HUES48 (cell line): Measurements from ENCODE around the gene TMEM176B.
"Not testable (repeated sequence)": the region's sequence is repeated elsewhere in the genome, so short reads cannot be mapped to it uniquely, and the experiment has no call there.

Source experiments
- H3K27ac ChIP-seq: one replicate; pipeline ENCODE4 v1.7.0; 2013; ENCODE audit warnings: low read depth, low read length, inconsistent platforms
- H3K27me3 ChIP-seq: 2 replicates; pipeline ENCODE4 v1.6.1; 2013; ENCODE audit warnings: mild to moderate bottlenecking, low read length; ENCODE audit not compliant: control insufficient read depth, insufficient read depth
- H3K36me3 ChIP-seq: 2 replicates; pipeline ENCODE4 v1.6.1; 2013; ENCODE audit warnings: low read length; ENCODE audit not compliant: control insufficient read depth, insufficient read depth
- H3K4me1 ChIP-seq: 2 replicates; pipeline ENCODE4 v1.6.1; 2013; ENCODE audit warnings: mild to moderate bottlenecking, low read length; ENCODE audit not compliant: control insufficient read depth, insufficient read depth
- H3K4me3 ChIP-seq: 2 replicates; pipeline ENCODE4 v1.5.1; 2013; ENCODE audit warnings: mild to moderate bottlenecking, low read depth, low read length
- H3K9ac ChIP-seq: 2 replicates; pipeline ENCODE4 v1.6.1; 2013; ENCODE audit warnings: mild to moderate bottlenecking, low read depth, low read length, moderate library complexity
- H3K9me3 ChIP-seq: 2 replicates; pipeline ENCODE4 v1.6.1; 2013; ENCODE audit warnings: low read length; ENCODE audit not compliant: control insufficient read depth, insufficient read depth

Gene TMEM176B

DNA sequence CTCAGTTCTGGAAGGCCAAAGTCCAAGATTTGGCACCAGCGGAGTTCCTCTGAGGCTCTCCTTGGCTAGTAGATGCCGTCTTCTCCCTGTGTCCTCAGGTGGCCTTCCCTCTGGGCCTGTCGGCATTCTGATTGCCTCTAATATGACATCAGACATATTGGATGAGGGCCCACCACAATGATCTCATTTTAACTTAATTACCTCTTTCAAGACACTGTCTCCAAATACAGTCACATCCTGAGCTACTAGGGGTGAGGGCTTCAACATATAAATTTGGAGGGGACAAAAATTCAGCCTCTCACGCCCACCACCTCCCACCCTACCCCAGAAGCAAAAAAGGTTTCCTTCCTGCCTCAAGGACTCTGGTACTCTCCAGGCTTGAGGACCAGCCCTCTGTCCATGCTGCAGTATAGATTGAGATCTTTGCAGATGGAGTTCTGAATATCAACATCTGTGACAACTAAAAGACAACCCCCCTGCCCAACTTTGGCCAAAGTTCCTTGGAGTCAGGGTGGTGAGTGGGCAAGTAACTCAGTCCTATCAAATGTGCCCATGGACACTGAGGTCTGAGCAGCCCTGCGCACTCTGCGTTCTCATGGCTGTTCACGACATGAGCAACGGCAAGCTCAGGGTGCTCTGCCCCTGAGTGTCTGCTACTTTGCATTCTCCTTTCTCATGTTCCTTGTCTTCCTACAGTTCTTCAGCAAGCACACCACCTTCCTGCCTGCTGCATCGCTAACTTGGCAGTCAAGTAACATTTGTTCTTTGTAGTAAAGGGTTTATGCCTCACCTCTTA, 11.5 kb downstream of the TMEM176B start:
- Histone ChIP-seq H3K4me3 (no peak overlapping the region), H3K27me3 (0 out of 2 replicates have a peak, but pooled peaks cover 9% of the 10 kb centered on the region), H3K9me3 (no peaks in the 10 kb centered on the region), H3K9ac (no peak overlapping the region), H3K27ac (no peak overlapping the region), H3K36me3 (no peaks in the 10 kb centered on the region), H3K4me1 (no peaks in the 10 kb centered on the region)

DNA sequence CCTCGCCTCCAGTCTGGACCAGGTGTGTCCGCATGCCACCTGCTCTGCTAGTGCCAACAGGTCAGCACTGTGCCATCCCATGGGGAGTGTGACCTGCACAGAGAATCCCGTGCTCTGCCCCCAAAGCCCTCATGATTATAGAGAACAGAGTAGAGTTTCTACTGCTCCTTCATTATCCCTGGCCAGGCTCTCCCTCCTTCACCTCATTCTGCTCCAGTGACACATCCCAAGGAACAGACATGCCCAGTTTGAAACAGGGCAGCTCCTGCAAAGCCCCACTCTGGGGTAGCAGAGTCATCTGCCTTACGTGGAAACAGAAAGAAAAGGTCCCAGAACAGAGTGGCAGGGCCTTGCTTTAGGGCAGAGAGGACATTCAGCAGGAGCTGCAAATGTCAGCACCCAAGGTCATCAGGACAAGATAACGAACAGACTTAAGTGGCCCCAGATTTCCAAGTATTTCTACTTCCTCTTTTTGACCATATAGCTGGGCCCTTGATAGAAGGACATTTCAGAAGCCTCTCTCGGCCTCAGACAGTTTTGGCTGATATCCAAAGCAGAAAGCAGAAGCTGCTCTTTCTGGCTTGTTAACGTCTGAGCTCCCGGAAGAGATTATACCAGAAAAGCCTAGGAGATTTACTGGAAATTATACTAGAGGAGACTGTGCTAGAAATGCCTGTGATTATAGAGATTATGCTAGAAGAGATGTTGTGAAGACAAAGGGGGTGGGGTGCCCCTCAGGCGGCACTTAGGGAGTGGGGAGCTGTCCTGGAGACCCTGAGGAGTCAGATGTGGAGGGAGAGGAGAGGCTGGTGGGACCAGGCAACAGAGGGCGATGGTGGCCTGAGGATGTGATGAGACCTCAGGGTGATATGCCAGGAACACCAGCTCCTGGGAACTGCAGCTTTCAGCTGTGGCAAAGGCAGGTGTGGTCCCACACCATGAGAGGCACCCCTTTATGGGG, 12.6 kb downstream of the TMEM176B start:
- Histone ChIP-seq H3K27ac (no peak overlapping the region), H3K4me3 (no peak overlapping the region), H3K27me3 (0 out of 2 replicates have a peak, but pooled peaks cover 6% of the 10 kb centered on the region), H3K36me3 (no peaks in the 10 kb centered on the region), H3K4me1 (no peaks in the 10 kb centered on the region), H3K9me3 (no peaks in the 10 kb centered on the region), H3K9ac (no peak overlapping the region)

DNA sequence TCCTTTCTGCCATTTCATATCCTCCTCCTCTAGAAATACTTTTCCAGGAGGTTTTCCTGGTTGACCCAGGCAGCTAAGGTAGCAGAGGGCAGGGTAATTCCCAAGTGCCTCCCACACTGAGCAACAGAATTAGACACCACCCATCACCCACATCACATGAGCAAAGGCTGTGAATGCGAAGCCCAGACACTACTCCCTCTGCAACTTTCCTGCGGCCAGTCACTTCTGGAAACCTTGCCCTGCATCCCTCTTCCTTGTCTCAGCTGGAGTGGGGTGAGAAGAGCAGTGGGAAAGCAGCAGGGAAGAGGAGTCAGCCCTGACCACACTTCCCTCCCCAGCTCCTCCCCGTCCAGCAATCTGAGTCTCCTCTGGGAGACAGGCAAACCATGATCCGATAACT, 15.2 kb downstream of the TMEM176B start:
- H3K9me3 ChIP-seq, result no peaks in the 10 kb centered on the region
- no peaks in the 10 kb centered on the region for H3K4me1 ChIP-seq
- no peak overlapping the region for H3K9ac ChIP-seq
- no peak overlapping the region for H3K27ac ChIP-seq
- no peak overlapping the region for H3K4me3 ChIP-seq
- H3K27me3 ChIP-seq, result 0 out of 2 replicates have a peak, but pooled peaks cover 6% of the 10 kb centered on the region
- H3K36me3 ChIP-seq, result no peaks in the 10 kb centered on the region

DNA sequence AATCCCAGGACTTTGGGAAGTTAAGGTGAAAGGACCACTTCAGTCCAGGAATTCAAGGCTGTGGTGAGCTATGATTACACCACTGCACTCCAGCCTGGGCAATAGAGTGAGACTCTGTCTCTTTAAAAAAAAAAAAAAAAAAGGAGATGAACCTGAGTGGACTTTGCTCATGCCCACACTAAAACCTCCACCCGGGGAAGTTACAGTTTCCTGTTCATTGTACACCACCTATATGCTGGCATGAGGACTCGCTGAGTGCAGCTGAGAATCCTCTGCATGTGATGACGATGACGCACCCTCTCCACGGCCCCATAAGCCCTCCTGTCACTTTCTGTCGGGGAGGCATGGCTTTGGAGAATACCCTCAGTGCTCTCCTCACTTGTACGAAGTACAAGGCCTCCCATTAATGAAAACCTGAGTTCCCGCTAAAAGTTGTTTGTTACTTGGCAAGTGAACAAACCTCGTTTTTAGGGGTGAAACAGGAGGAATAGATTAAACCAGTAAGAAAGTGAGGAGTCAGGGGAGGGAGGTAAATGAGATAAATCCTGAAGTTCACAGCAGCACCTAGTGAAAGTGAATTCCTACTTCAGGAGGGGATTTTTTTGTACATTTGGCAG, 15.9 kb downstream of the TMEM176B start:
- H3K4me1 ChIP-seq, result no peaks in the 10 kb centered on the region
- no peaks in the 10 kb centered on the region for H3K36me3 ChIP-seq
- no peak overlapping the region for H3K4me3 ChIP-seq
- H3K9ac ChIP-seq, result no peak overlapping the region
- H3K27me3 ChIP-seq, result 0 out of 2 replicates have a peak, but pooled peaks cover 6% of the 10 kb centered on the region
- H3K9me3 ChIP-seq, result no peaks in the 10 kb centered on the region
- no peak overlapping the region for H3K27ac ChIP-seq

DNA sequence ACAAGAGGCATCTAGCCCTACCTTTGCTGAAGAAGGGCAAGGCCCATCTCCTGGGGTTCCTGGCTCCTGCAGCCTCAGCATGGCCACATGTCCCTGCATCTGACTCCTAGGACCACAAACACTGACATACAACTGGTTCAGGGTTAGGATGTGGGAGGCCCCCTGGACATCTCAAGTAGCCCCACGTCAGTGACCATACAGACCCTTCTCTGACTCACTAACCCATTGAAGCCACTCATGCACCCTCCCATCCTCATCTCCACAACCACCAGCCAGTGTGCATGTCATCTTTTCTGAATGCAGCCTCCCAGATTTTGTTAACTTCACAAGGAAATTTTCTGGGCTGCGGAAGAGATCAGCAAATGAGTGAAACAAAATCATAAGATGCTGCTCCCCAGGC, 18.2 kb downstream of the TMEM176B start:
- Histone ChIP-seq H3K27me3 (0 out of 2 replicates have a peak, but pooled peaks cover 6% of the 10 kb centered on the region), H3K4me3 (no peak overlapping the region), H3K9me3 (no peaks in the 10 kb centered on the region), H3K9ac (no peak overlapping the region), H3K27ac (no peak overlapping the region), H3K4me1 (no peaks in the 10 kb centered on the region), H3K36me3 (no peaks in the 10 kb centered on the region)

DNA sequence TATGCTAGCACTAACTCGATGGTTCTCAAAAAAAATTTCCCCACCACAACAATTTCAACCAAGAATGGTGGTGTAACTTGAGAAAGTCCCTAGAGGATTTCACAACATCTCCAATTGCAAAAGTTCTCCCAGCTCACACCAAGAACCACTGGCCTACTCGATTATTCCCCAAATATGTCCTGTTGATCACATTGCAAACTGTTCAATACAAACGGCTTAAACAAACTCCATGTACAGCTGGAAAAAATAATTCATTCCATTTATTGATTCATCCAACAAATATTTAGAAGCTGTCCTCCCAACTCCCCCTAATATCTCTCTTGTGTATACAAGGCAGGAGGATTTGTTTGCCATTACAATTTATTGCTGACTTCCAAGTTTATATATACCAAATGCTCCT, 19.1 kb downstream of the TMEM176B start:
- Histone ChIP-seq H3K4me1 (no peaks in the 10 kb centered on the region), H3K36me3 (no peaks in the 10 kb centered on the region), H3K9ac (no peak overlapping the region), H3K4me3 (no peak overlapping the region), H3K27me3 (0 out of 2 replicates have a peak, but pooled peaks cover 6% of the 10 kb centered on the region), H3K9me3 (no peaks in the 10 kb centered on the region), H3K27ac (no peak overlapping the region)

DNA sequence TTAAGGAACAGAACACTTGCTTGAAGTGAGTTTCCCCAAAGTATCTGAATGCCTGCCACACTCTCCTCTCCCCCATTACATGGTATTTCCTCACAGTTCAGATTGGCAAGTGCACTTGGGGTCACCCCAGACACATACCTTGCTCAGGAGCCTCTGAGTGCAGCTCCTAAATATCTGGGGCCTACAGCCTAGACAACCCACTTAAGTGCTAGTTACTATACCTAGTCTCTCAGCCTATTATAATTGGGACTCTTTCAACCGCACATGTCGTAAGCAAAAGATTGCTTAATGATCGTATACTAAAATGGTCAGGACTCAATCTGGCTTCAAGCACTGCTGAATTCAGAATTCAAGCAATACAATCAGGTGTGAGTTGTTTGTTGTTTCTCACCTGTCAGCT, 19.9 kb downstream of the TMEM176B start:
- Histone ChIP-seq H3K36me3 (no peaks in the 10 kb centered on the region), H3K9me3 (no peaks in the 10 kb centered on the region), H3K4me3 (no peak overlapping the region), H3K9ac (no peak overlapping the region), H3K27ac (no peak overlapping the region), H3K4me1 (no peaks in the 10 kb centered on the region), H3K27me3 (0 out of 2 replicates have a peak, but pooled peaks cover 6% of the 10 kb centered on the region)

DNA sequence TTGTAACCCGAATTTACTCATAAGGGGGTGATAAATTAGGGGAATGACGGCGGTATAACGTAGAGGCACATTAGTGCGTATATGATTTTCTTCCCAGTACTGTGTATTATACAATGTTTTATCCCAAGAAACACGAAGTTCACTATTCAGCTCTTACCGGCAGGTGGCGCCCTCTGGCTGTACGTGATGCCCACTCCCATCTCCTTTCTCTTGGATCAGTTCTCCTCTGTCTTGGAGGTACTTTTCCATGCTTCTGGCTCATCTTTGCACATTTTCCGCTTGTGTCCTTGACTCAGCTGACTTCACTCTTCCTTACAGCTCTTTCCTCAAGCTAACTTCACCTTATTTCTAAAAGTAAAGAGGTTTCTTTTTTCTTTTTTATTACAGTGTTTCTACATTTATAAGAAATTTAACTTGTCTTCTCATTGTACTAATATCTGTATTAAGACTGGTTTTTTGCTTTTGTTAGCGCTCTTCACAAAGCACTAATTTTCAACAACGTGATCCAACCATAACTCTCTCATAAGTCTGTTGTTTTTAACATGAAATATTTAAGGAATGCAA, 21.3 kb downstream of the TMEM176B start:
- H3K27me3 ChIP-seq, result no peaks in the 10 kb centered on the region
- no peak overlapping the region for H3K4me3 ChIP-seq
- H3K9ac ChIP-seq, result no peak overlapping the region
- H3K27ac ChIP-seq, result no peak overlapping the region
- no peaks in the 10 kb centered on the region for H3K4me1 ChIP-seq
- no peaks in the 10 kb centered on the region for H3K9me3 ChIP-seq
- H3K36me3 ChIP-seq, result no peaks in the 10 kb centered on the region

DNA sequence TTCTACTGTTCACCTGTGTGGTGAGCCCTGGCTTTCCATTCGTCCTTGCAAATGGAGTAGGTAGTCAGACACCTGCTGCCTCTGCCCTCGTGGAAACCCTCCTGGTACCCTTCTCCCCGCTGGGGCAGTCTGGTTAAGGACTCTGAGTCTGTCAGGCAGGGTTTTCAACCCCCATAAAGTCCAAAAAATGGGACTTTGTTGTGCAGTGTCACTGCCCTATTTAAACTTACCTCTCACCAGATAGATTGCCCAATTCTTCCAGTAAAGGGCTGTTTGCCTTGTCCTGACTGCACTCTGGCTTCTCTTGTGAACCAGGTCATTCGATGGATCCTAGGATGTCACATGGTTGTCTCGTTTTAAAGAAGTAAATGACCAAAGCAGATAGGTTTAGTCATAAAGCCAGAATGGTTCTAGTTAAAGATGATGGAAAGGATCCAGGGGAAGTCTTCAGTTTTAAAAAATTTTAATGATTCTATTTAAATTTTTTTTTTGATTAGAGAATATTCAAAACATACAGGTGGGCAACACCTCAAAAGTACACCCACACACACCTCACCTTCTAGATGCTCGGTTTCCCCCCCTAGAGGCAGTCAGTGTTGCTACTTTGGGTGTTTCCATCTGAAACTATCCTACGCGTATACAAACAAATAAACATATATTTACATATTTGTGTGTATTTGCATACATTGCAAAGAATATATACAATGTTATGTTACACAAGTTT, 22.0 kb downstream of the TMEM176B start:
- no peak overlapping the region for H3K9ac ChIP-seq
- H3K4me3 ChIP-seq, result no peak overlapping the region
- no peaks in the 10 kb centered on the region for H3K4me1 ChIP-seq
- no peaks in the 10 kb centered on the region for H3K27me3 ChIP-seq
- no peak overlapping the region for H3K27ac ChIP-seq
- no peaks in the 10 kb centered on the region for H3K36me3 ChIP-seq
- no peaks in the 10 kb centered on the region for H3K9me3 ChIP-seq

DNA sequence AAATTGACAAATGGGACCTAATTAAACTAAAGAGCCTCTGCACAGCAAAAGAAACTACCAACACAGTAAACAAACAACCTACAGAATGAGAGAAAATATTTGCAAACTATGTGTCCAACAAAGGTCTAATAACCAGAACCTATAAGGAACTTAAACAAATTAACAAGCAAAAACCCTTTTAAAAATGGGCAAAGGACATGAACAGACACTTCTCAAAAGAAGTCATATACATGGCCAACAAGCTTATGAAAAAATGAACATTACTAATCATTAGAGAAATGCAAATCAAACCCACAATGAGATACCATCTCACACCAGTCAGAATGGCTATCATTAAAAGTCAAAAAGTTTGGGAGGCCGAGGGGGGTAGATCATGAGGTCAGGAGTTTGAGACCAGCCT, 26.0 kb downstream of the TMEM176B start:
- H3K4me1 ChIP-seq, H3K27me3 ChIP-seq, H3K9ac ChIP-seq: not testable (repeated sequence)

More for the DNA sequence above, 26.0 kb downstream of the TMEM176B start:
- not testable (repeated sequence) for H3K27ac ChIP-seq, H3K36me3 ChIP-seq, H3K9me3 ChIP-seq, H3K4me3 ChIP-seq
